ENCODE data around the gene ERBB4. TPM values are rescaled to one million over a fixed set of nuclear protein-coding genes. Genes with fewer than 3 reads are reported as not detected.

ERBB4 gene
- total RNA-seq, 1 donor from 2014 or later = 22.6 TPM

- H3K4me3 ChIP-seq = no peak overlapping the region
- intact Hi-C loops (cut with DNase I) = no loop called here
- no peaks in the 10 kb centered on the region for H3K4me1 ChIP-seq
- ATAC-seq (no peak), DNase-seq (no peak)
- TF ChIP-seq CTCF (IDR thresholded peaks at IDR 0.05) = no peak
- no peaks in the 10 kb centered on the region for H3K27me3 ChIP-seq
- H3K36me3 ChIP-seq = no peaks in the 10 kb centered on the region
- no peak overlapping the region for H3K27ac ChIP-seq
- H3K9me3 ChIP-seq = no peaks in the 10 kb centered on the region
Observed at GRCh38 chr2:212073360-212073759, 465.2 kb downstream of the ERBB4 start.

- H3K4me1 ChIP-seq = no peaks in the 10 kb centered on the region
- H3K27ac ChIP-seq = no peak overlapping the region
- intact Hi-C loops (cut with DNase I) = no loop called here
- H3K36me3 ChIP-seq = no peaks in the 10 kb centered on the region
- no peaks in the 10 kb centered on the region for H3K9me3 ChIP-seq
- ATAC-seq (no peak), DNase-seq (no peak)
- no peak overlapping the region for H3K4me3 ChIP-seq
- TF ChIP-seq CTCF (IDR thresholded peaks at IDR 0.05) = no peak
- H3K27me3 ChIP-seq = no peaks in the 10 kb centered on the region
Observed at GRCh38 chr2:212066546-212066945, 472.1 kb downstream of the ERBB4 start.

GRCh38 chr2:212064318-212064717 is 474.3 kb downstream of the ERBB4 start:
- no peak overlapping the region for H3K27ac ChIP-seq
- H3K9me3 ChIP-seq = no peaks in the 10 kb centered on the region
- intact Hi-C loops (cut with DNase I) = no loop called here
- H3K36me3 ChIP-seq = no peaks in the 10 kb centered on the region
- ATAC-seq = no peak
- no peaks in the 10 kb centered on the region for H3K4me1 ChIP-seq
- TF ChIP-seq CTCF (IDR thresholded peaks at IDR 0.05) = no peak
- DNase-seq = no peak
- H3K27me3 ChIP-seq = no peaks in the 10 kb centered on the region
- H3K4me3 ChIP-seq = no peak overlapping the region

GRCh38 chr2:212052412-212053159 is 486.0 kb downstream of the ERBB4 start:
- Histone ChIP-seq H3K36me3 (no peaks in the 10 kb centered on the region), H3K27ac (no peak overlapping the region), H3K4me3 (no peak overlapping the region), H3K9me3 (no peaks in the 10 kb centered on the region), H3K27me3 (no peaks in the 10 kb centered on the region), H3K4me1 (no peaks in the 10 kb centered on the region)
- intact Hi-C loops (cut with DNase I) = no loop called here
- no peak for TF ChIP-seq CTCF (IDR thresholded peaks at IDR 0.05)
- ATAC-seq = no peak
- no peak for DNase-seq

- no peaks in the 10 kb centered on the region for H3K27me3 ChIP-seq
- H3K9me3 ChIP-seq = no peaks in the 10 kb centered on the region
- intact Hi-C loops (cut with DNase I) = no loop called here
- no peak for ATAC-seq
- DNase-seq = no peak
- no peak overlapping the region for H3K27ac ChIP-seq
- no peaks in the 10 kb centered on the region for H3K36me3 ChIP-seq
- TF ChIP-seq CTCF (IDR thresholded peaks at IDR 0.05) = no peak
- no peak overlapping the region for H3K4me3 ChIP-seq
- no peaks in the 10 kb centered on the region for H3K4me1 ChIP-seq
Observed at GRCh38 chr2:212050871-212051270, 487.7 kb downstream of the ERBB4 start.

- H3K4me3 ChIP-seq = no peak overlapping the region
- no peaks in the 10 kb centered on the region for H3K9me3 ChIP-seq
- no peak for TF ChIP-seq CTCF (IDR thresholded peaks at IDR 0.05)
- ATAC-seq (no peak), DNase-seq (no peak)
- H3K36me3 ChIP-seq = no peaks in the 10 kb centered on the region
- H3K27me3 ChIP-seq = no peaks in the 10 kb centered on the region
- intact Hi-C loops (cut with DNase I) = no loop called here
- no peaks in the 10 kb centered on the region for H3K4me1 ChIP-seq
- H3K27ac ChIP-seq = no peak overlapping the region
Observed at GRCh38 chr2:212042562-212042961, 496.0 kb downstream of the ERBB4 start.

Data from upper lobe of right lung (tissue), 1 donor.